ENCODE measurements around the gene NR1H3.

The NR1H3 gene

GRCh38 chr11:47270331-47271271, 12.8 kb downstream of the NR1H3 start:
- peak; percentile 13 for DNase-seq

- no peak for DNase-seq
Measured at GRCh38 chr11:47271328-47271727, 13.5 kb downstream of the NR1H3 start.

- no peak for DNase-seq
Measured at GRCh38 chr11:47271961-47272661, 14.3 kb downstream of the NR1H3 start.

- DNase-seq, result no peak
Measured at GRCh38 chr11:47272706-47273105, 14.9 kb downstream of the NR1H3 start.

GRCh38 chr11:47274495-47275235, 16.9 kb downstream of the NR1H3 start:
- no peak for DNase-seq

- no peak for DNase-seq
Measured at GRCh38 chr11:47276923-47277322, 19.1 kb downstream of the NR1H3 start.

- no peak for DNase-seq
Measured at GRCh38 chr11:47278058-47278457, 20.3 kb downstream of the NR1H3 start.

- DNase-seq, result no peak
Measured at GRCh38 chr11:47278769-47279168, 21.0 kb downstream of the NR1H3 start.

- DNase-seq, result no peak
Measured at GRCh38 chr11:47280099-47280498, 22.3 kb downstream of the NR1H3 start.

- no peak for DNase-seq
Measured at GRCh38 chr11:47280860-47281259, 23.1 kb downstream of the NR1H3 start.

GRCh38 chr11:47282462-47282861, 24.7 kb downstream of the NR1H3 start:
- DNase-seq, result no peak

GRCh38 chr11:47284151-47284550, 26.4 kb downstream of the NR1H3 start:
- no peak for DNase-seq

- no peak for DNase-seq
Measured at GRCh38 chr11:47285969-47286770, 28.4 kb downstream of the NR1H3 start.

GRCh38 chr11:47288066-47288465, 30.3 kb downstream of the NR1H3 start:
- DNase-seq, result no peak

GRCh38 chr11:47289856-47290255, 32.1 kb downstream of the NR1H3 start:
- DNase-seq, result no peak

GRCh38 chr11:47295385-47295784, 37.6 kb downstream of the NR1H3 start:
- no peak for DNase-seq

GRCh38 chr11:47296045-47296444, 38.2 kb downstream of the NR1H3 start:
- DNase-seq, result no peak

- no peak for DNase-seq
Measured at GRCh38 chr11:47299078-47299477, 41.3 kb downstream of the NR1H3 start.

- DNase-seq, result no peak
Measured at GRCh38 chr11:47302853-47303252, 45.1 kb downstream of the NR1H3 start.

- DNase-seq, result no peak
Measured at GRCh38 chr11:47305734-47306483, 48.1 kb downstream of the NR1H3 start.

- DNase-seq, result no peak
Measured at GRCh38 chr11:47306484-47306844, 48.7 kb downstream of the NR1H3 start.
